ENCODE measurements around the gene PSPH.
"Not testable (repeated sequence)": the region's sequence is repeated elsewhere in the genome, so short reads cannot be mapped to it uniquely, and the experiment has no call there.

The PSPH gene

DNA sequence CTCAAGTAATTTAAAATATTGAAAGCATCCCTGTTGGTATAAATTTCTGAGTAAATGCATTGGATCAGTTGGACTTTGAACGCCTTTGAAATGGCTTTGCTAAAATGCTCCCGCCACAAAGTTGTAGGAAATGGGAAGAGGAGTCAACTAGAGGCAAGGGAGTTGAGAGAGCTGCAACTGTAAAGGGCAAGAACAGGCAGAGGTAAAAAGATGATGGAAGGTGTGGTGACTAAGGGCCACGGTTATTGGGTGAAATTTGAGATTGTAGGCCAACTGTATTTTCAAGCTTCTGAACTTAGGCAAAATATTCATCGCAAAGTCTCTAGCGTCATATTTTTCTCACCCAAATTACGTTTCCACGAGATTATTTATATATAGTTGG, 12.2 kb upstream of the PSPH start:
- no peak for TF ChIP-seq MYC (IDR thresholded peaks at IDR 0.05; ENCODE audit: low read depth, low read length)
- TF ChIP-seq POLR2A (IDR thresholded peaks at IDR 0.05; ENCODE audit: extremely low read depth, insufficient read length), result no peak
- TF ChIP-seq, protein P1, sequence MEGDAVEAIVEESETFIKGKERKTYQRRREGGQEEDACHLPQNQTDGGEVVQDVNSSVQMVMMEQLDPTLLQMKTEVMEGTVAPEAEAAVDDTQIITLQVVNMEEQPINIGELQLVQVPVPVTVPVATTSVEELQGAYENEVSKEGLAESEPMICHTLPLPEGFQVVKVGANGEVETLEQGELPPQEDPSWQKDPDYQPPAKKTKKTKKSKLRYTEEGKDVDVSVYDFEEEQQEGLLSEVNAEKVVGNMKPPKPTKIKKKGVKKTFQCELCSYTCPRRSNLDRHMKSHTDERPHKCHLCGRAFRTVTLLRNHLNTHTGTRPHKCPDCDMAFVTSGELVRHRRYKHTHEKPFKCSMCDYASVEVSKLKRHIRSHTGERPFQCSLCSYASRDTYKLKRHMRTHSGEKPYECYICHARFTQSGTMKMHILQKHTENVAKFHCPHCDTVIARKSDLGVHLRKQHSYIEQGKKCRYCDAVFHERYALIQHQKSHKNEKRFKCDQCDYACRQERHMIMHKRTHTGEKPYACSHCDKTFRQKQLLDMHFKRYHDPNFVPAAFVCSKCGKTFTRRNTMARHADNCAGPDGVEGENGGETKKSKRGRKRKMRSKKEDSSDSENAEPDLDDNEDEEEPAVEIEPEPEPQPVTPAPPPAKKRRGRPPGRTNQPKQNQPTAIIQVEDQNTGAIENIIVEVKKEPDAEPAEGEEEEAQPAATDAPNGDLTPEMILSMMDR (IDR thresholded peaks at IDR 0.05; ENCODE audit: low read depth, low read length), result no peak
- TF ChIP-seq, protein P2, sequence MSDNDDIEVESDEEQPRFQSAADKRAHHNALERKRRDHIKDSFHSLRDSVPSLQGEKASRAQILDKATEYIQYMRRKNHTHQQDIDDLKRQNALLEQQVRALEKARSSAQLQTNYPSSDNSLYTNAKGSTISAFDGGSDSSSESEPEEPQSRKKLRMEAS (IDR thresholded peaks at IDR 0.05; ENCODE audit: low read depth, low read length), result no peak
- DNase-seq (ENCODE audit: low read depth), result no peak
- peak overlapping the region; percentile 85 for H3K4me3 ChIP-seq (ENCODE audit: low read depth, low read length)

DNA sequence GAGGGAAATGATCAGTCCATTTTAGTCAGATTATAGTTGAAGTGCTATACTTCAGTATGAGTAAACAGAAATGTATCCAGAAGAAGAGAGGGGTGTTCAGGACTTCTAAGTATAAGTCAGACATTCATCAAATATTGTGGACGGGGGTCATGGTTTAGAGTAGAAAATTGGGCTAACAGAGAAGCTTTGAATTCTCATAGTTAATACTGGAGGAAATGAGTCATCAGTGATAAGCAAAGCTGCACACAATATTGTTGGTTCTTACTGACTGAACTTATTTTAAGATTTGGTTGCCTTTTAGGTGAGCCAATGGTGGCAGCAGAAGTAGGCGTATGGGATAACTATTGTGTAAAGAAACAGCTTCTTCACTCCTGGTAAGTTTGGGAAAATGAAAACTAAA, 11.1 kb upstream of the PSPH start:
- H3K4me3 ChIP-seq (ENCODE audit: low read depth, low read length), result no peak overlapping the region
- TF ChIP-seq, protein P1 (IDR thresholded peaks at IDR 0.05; ENCODE audit: low read depth, low read length), result no peak
- no peak for TF ChIP-seq MYC (IDR thresholded peaks at IDR 0.05; ENCODE audit: low read depth, low read length)
- TF ChIP-seq, protein P2 (IDR thresholded peaks at IDR 0.05; ENCODE audit: low read depth, low read length), result no peak
- peak; percentile 71 for DNase-seq (ENCODE audit: low read depth)

DNA sequence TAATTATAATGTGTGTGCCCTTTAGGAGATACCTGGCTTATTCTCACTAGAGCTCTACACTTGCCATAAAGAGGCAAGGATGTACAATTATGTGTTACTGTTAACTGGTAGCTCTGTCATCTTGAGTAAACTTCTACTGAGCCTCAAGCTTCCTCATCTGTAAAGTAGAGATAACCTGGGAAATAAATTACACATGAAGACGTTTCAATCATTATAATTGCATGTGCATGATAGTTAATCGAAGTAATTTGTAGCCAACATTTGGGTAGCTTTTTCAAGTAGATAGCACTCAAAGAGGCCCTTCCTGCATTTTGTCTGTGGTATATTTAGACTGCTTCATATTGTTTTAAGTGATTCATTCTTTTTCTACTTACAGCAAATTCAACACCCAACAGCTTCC, 2.7 kb upstream of the PSPH start:
- peak overlapping the region; percentile 98 for H3K4me3 ChIP-seq (ENCODE audit: low read depth, low read length)
- no peak for DNase-seq (ENCODE audit: low read depth)
- TF ChIP-seq, protein P1 (IDR thresholded peaks at IDR 0.05; ENCODE audit: low read depth, low read length), result no peak
- TF ChIP-seq POLR2A (IDR thresholded peaks at IDR 0.05; ENCODE audit: extremely low read depth, insufficient read length) (no peak), MYC (IDR thresholded peaks at IDR 0.05; ENCODE audit: low read depth, low read length) (no peak)
- TF ChIP-seq, protein P2 (IDR thresholded peaks at IDR 0.05; ENCODE audit: low read depth, low read length), result no peak

DNA sequence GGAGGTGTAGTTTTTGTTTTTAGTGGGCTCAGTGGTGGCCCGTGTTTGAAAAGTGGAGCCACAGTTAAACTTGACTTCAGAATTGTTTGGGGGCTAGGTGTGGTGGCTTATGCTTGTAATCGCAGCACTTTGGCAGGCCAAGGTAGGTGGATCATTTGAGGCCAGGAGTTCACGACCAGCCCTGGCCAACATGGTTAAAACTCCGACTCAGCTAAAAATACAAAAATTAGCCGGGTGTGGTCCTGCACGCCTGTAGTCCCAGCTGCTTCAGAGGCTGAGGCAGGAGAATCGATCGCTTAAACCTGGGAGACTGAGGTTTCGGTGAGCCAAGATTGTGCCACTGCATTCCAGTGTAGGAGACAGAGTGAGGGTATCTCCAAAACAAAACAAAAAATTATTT, 2.1 kb upstream of the PSPH start:
- peak overlapping the region; percentile 98 for H3K4me3 ChIP-seq (ENCODE audit: low read depth, low read length)
- TF ChIP-seq, protein P1 (IDR thresholded peaks at IDR 0.05; ENCODE audit: low read depth, low read length), result no peak
- TF ChIP-seq POLR2A (IDR thresholded peaks at IDR 0.05; ENCODE audit: extremely low read depth, insufficient read length), result no peak
- DNase-seq (ENCODE audit: low read depth), result no peak

DNA sequence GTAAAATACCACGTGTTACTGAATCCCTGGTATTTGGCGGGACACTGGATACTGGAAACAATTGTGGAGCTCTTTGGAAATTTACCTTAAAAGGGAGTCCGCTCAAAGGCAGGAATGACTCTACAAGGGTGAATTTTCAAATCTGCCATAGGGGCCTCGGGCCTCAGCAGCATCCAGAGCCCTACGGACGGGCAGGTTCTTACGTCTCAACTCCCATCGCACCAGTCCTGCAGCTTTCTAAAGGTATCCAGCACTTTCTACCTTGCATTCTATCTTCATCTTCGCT, 248 bp downstream of the PSPH start:
- TF ChIP-seq POLR2A (IDR thresholded peaks at IDR 0.05; ENCODE audit: extremely low read depth, insufficient read length) (no peak), MYC (IDR thresholded peaks at IDR 0.05; ENCODE audit: low read depth, low read length) (no peak)
- TF ChIP-seq, protein P1 (IDR thresholded peaks at IDR 0.05; ENCODE audit: low read depth, low read length), result no peak
- TF ChIP-seq, protein P2 (IDR thresholded peaks at IDR 0.05; ENCODE audit: low read depth, low read length), result no peak
- DNase-seq (ENCODE audit: low read depth), result no peak

DNA sequence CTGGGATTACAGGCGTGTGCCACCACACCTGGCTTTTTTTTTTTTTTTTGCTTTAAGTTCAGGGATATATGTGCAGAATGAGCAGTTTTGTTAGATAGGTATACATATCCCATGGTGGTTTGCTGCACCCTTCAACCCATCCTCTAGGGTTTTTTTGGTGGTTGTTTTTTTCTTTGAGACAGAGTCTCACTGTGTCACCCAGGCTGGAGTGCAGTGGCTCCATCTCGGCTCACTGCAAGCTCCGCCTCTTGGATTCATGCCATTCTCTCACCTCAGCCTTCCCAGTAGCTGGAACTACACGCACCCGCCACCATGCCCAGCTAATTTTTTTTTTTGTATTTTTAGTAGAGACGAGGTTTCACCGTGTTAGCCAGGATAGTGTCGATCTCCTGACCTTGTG, 2.5 kb downstream of the PSPH start:
- H3K4me3 ChIP-seq (ENCODE audit: low read depth, low read length); DNase-seq (ENCODE audit: low read depth): not testable (repeated sequence)

More for the DNA sequence above, 248 bp downstream of the PSPH start:
- peak overlapping the region; percentile 98 for H3K4me3 ChIP-seq (ENCODE audit: low read depth, low read length)
